Brain microvascular endothelial cell (primary cell): ENCODE measurements around the gene LRCOL1.

ENCODE experiments used
- DNase-seq: peaks from one replicate; pipeline ENCODE4 v3.0.0-alpha.2; 2020
- H3K27ac ChIP-seq: fragments of 250-450 bp; sonication (Bioruptor Pico); 2 replicates; pipeline ENCODE4 v1.5.1; 2020; ENCODE audit warnings: mild to moderate bottlenecking, moderate library complexity
- H3K27me3 ChIP-seq: fragments of 250-450 bp; sonication (Bioruptor Pico); replicated peaks from 2 replicates; pipeline ENCODE4 v1.5.1; 2020; ENCODE audit warnings: mild to moderate bottlenecking
- H3K36me3 ChIP-seq: fragments of 250-450 bp; sonication (Bioruptor Pico); replicated peaks from 2 replicates; pipeline ENCODE4 v1.5.1; 2020; ENCODE audit warnings: mild to moderate bottlenecking
- H3K4me3 ChIP-seq: 2 replicates; pipeline ENCODE4 v1.5.1; 2011; ENCODE audit warnings: low read depth, mild to moderate bottlenecking, control low read depth, low read length, moderate library complexity
- in situ Hi-C: cut with HindIII; loops from 2 replicates; pipeline ENCODE4 v1.10.0; 2017; ENCODE audit warnings: low sequenced_read_pairs, low pct_ligation_motif_present
- TF ChIP-seq, protein P1 (sequence below): IDR thresholded peaks from 2 replicates; pipeline ENCODE4 v1.5.1; 2011; ENCODE audit warnings: low read depth, mild to moderate bottlenecking, moderate library complexity, low read length, control low read depth, inconsistent platforms; ENCODE audit errors: missing control alignments

LRCOL1 gene

DNA sequence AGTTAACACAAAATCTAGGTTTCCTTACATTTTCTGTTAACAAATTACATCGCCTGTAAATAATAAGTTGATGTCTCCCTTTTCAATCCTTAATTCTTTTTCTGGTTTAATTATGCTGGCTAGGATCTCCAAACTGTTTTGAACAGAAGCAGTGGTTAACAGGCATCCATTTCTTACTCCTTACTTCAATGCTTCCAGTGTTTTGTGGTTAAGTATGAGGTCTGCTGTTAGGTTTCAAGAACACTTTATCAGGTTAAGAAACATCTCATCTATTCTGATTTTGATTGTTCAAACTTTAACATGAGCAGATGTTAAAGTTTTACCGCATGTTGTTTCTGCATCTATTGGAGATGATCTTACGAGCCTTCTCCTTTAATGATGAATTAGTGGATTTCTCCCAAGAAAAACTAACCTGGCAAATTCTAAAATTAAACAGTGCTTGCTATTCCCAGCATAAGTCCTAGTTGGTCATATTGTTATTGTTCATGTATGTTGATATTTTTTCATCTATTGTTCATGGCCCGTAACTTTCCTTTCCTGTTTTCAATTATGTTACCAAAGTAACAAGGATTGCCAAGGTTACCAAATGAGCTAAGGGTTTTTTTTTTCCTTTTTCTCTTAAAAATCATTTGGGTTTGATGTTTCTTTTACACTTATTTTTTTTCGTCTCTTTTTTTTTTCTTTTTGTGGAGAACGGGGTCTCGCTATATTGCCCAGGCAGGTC, 43.3 kb upstream of the LRCOL1 start:
- in situ Hi-C loops: no loop called here
- no peak for DNase-seq
- Histone ChIP-seq H3K36me3 (peaks cover 18% of the 10 kb centered on the region), H3K27me3 (no peaks in the 10 kb centered on the region), H3K4me3 (no peak overlapping the region), H3K27ac (no peak overlapping the region)
- TF ChIP-seq, protein P1, sequence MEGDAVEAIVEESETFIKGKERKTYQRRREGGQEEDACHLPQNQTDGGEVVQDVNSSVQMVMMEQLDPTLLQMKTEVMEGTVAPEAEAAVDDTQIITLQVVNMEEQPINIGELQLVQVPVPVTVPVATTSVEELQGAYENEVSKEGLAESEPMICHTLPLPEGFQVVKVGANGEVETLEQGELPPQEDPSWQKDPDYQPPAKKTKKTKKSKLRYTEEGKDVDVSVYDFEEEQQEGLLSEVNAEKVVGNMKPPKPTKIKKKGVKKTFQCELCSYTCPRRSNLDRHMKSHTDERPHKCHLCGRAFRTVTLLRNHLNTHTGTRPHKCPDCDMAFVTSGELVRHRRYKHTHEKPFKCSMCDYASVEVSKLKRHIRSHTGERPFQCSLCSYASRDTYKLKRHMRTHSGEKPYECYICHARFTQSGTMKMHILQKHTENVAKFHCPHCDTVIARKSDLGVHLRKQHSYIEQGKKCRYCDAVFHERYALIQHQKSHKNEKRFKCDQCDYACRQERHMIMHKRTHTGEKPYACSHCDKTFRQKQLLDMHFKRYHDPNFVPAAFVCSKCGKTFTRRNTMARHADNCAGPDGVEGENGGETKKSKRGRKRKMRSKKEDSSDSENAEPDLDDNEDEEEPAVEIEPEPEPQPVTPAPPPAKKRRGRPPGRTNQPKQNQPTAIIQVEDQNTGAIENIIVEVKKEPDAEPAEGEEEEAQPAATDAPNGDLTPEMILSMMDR: no peak

DNA sequence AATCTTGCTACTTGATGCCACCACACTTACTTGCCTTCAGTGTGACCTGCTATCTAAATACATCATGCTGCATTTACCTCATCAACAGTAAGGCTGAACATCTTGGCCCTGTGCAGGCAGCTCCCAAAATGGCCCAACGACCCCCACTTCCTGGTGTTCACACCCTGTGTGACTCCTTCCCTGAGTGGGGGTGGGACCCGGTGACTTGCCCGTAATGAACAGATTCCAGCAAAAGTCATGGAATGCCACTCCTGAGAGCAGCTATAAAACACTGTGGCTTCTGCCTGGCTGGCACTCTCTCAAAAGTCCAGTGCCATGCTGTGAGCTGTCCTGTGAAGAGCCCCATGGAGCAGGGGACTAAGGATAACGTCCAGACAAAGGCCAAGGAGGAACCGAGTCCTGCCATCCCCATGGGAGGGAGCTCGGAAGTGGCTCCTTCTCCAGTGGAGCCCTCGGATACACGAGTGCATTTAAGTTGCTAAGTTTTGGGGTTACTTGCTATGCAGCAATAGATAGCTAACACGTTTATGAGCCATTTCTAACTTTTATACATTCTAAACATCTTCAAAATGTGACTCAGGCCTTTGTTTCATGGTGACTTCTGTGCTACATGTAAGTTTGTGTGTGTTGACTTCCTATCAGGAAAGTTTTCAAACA, 41.2 kb upstream of the LRCOL1 start:
- TF ChIP-seq, protein P1: no peak
- Histone ChIP-seq H3K27ac (no peak overlapping the region), H3K27me3 (no peaks in the 10 kb centered on the region), H3K4me3 (no peak overlapping the region), H3K36me3 (no peaks in the 10 kb centered on the region)
- in situ Hi-C loops: no loop called here
- no peak for DNase-seq

DNA sequence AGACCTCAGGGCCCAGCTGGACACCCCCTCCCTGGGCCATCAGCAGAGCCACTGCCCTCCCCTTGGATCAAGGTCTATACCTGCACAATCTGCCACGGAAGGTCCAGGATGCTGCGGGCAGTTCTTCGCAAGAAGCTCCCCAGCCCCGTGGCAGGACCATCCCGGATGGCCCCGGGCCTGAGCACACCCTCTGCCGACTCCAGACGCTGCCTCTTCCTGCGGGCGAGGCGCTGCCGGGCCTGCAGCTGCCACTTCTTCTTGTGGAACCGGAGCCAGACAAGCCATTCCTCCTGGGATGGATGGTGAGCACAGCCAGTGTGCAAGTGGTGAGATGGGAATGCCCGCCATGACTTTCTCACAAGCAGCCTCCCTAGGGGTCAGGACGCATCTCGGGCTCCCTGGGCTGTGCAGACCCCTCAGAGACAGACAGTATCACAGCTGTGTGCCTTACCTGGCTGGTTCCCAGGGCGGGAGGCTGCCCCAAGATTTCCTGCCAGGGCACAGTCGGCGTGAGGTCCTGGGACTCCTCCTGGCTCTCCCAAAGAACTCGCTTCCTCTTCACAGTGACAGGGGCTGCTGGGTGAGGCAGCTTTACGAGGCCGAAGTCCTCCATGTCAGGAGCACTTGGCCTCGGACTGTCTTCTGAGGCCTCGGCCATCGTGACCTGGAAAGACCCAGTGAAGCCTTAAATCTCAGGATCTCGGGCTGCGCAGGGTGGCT, 39.0 kb upstream of the LRCOL1 start:
- Histone ChIP-seq H3K27ac (no peak overlapping the region), H3K36me3 (no peaks in the 10 kb centered on the region), H3K4me3 (no peak overlapping the region), H3K27me3 (no peaks in the 10 kb centered on the region)
- DNase-seq: no peak
- TF ChIP-seq, protein P1: no peak
- in situ Hi-C loops: no loop called here

DNA sequence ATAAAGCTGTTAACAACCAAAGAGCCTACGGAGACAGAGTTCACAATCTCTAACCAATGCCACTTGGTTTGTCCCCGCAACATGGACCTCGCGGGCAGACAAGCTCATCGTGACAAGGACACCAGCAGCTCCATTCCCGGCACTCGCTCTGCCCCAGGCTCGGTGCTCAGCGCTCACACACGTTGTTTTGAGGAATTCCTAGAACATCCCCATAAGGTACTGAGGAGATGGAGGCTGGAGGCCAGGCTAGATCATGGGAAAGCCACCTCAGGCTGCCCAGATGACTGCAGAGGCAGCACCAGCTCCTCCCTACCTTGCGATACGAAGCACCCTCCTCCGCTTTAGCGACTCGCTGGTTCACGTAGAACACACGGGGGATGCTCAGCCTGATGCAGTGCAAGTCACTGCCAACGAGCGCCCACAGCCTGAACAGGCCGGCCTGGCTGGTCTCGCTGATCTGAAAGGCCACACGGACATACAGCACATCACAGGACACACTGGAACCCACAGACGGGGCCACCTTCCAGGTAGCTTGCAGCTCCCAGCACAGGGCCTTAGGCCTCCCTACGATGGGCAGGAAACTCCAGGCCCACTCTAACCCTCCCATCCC, 38.3 kb upstream of the LRCOL1 start:
- in situ Hi-C loops: no loop called here
- H3K36me3 ChIP-seq: no peaks in the 10 kb centered on the region

DNA sequence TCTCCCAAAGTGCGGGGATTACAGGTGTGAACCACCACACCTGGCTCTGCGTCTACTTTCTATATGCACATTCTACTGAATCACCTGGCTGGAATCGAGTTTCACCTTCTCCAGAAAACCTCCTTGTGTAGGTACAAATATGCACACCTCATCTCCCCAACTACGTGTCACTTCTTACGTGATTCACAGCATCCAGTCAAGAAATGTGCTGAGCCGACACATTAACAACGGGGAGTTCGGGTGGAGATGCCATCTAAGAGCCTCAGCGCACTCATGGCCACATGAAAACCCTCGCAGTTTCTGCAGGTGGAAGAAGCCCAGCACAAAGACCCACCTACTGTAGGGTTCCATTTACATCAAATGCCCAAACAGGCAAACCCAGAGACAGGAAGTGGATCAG, 37.5 kb upstream of the LRCOL1 start:
- Histone ChIP-seq H3K27me3 (no peaks in the 10 kb centered on the region), H3K4me3 (no peak overlapping the region), H3K27ac (no peak overlapping the region), H3K36me3 (no peaks in the 10 kb centered on the region)
- in situ Hi-C loops: no loop called here
- DNase-seq: no peak
- TF ChIP-seq, protein P1: no peak

More for the DNA sequence above, 38.3 kb upstream of the LRCOL1 start:
- Histone ChIP-seq H3K27me3 (no peaks in the 10 kb centered on the region), H3K4me3 (no peak overlapping the region), H3K27ac (no peak overlapping the region)
- TF ChIP-seq, protein P1: no peak
- DNase-seq: no peak
